SIG-M5 treated with dmso at 0.1 percent for 504 hours (cell line): Measurements from ENCODE around the gene NUP188.

ENCODE experiments used
- DNase-seq: peaks from one replicate; lab custom pipeline; 2025; ENCODE audit not compliant: unreplicated experiment; lab: John Stamatoyannopoulos, UW

NUP188 gene

DNA sequence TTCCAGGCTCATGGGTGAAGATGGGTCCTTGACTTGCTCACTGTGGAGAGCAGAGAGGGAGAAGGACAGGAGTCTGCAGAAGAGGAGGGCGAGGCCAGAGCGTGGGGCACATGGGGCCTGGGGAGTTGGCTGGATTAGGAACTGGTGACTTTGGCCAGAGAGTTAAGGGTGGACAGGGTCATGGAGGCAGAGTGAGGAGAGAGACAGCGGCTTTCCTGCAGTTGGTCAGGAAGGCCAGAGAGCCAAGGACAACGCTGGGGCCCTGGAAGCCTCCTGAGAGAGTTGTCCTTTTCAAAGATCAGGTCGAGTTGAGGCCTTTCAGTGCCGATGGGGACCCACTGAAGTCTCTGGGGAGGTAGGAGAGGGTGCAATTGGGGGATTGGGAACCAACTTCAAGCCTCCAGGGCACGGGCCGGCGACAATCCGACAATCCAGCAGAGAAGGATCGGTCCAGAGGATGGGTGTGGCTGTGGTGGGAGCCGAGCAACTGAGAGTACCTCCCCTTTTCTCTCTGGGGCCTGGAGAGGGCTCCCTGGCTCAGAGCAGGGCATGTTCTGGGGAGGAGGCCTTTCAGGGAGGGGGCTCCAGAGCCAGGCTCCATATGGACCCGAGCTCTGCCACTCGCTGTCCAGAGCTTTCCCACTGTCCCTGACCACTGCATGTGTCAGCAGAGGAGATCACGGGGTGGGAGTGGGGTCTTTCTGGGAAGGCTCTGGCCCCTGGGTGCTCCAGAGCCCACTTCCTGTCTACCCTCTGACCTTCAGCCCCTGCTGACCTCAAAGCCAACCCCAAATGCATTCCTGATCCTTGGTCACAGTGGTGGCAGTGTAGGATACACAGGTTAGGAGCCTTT is 34.2 kb upstream of the NUP188 start:
- no peak for DNase-seq

- no peak for DNase-seq
Measured at GRCh38 chr9:128913995-128914772, 33.3 kb upstream of the NUP188 start.

- DNase-seq: no peak
Measured at GRCh38 chr9:128916204-128916603, 31.3 kb upstream of the NUP188 start.

DNA sequence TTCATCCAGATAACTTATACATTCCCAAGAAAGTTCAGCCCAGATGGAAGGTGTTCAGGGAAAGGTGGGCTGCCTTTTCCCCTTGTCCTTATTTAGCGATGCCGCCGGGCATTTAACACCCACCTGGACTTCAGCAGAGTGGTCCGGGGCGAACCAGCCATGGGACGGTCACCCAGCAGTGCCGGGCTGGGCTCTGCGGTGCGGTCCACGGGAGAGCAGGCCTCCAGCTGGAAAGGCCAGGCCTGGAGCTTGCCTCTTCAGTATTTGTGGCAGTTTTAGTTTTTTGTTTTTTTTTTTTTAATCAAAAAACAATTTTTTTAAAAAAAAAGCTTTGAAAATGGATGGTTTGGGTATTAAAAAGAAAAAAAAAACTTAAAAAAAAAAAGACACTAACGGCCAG is 30.8 kb upstream of the NUP188 start:
- DNase-seq: no peak

- no peak for DNase-seq
Measured at GRCh38 chr9:128917151-128917849, 30.2 kb upstream of the NUP188 start.

DNA sequence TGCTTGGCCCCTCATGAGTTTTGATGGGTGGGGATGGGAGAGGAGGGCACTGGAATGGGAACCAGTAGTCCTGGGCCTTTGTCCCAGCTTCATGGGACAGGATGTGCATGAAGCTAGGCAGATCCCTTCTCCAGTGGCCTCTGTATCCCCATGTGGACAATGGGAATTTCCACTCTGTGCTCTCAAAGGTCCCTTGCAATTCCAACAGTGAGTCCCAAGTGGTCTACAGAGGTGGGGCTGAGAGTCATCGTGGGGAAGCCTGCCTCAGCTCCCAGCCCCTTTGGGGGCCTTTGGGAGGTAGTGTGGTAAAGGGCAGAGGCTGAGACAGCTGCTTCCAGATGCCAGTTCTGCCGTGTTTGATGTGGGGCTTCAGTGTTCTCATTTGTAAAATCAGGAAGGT is 28.6 kb upstream of the NUP188 start:
- no peak for DNase-seq

DNA sequence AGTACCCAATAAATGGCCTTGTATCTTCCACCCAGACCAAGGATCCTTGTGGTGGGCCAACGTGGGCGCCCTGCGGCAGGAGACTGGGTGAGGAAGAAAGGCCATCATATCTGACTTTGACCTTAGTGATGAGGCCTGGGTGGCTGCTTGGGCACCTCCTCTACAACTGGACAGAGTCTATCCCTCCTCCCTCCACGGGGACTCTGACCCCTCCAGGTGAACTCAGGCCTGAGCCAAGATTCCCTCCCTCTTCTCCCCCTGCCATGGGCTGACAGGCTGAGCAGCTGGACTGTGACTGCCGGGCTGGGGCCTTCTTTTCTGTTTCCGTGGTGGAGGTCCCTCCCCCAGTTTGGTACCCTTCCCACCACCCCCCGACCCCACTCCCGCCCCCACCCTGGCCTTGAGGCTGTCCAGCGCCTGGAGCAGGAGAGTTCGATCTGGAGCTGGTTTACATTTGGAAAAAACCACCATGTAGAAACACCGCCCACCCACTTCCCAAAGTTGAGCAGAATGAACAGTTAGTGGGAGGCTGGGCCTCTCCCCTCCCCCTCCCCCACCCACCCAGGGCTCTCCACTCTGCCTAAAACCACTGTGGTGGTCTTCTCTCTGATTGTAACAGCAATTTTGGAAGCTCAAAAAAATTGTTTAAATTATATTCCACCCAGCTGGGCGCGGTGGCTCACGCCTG is 28.0 kb upstream of the NUP188 start:
- no peak for DNase-seq

- DNase-seq: no peak
Measured at GRCh38 chr9:128920381-128921058, 27.0 kb upstream of the NUP188 start, which contains the start of gene PHYHD1. Gene PHYHD1 (plus strand): TSS chr9:128920982. CDS start chr9:128922324, 1,342 bp downstream.

DNA sequence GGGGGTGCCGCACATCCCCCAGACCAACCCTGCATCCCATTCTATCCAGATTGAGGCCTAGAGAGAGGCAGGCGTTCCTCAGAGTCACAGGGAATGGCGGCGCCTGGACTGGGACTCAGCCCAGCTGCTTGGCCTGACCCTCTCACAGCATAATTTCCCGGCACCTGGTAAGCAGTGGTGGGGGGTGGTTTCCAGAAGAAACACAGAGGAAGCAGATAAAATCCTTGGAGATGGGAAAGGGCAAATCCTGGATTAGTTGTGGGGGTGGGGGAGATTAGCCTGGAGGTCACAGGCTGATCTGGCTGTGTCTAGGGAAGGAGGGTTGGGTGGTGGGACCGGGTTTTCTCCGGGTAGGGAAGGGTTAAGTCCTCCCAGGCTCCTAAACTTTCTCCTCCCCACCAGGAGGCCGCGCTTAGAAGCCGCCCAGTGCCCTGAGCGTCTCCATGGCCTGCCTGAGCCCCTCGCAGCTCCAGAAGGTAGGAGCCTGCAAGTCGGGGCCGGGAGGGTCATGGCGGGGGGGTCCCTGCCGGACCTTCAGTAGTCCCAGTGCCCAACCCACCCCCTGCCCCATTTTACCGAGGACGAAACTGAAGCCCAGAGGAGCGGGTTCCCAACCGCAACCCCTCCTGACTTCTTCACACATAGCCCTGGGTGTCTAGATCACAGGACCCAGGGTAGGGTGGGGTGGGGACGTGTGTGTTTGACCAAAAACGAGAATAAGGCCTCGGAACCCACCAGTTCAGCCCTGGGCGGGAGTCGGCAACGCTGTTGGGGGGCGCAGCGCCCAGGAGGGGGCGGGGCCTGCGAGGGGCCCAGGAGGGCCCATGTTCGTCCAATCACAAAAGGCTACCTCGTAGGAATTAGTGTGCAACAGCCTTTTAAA is 25.4 kb upstream of the NUP188 start:
- DNase-seq: no peak

GRCh38 chr9:128923493-128923883 is 24.0 kb upstream of the NUP188 start:
- no peak for DNase-seq

GRCh38 chr9:128927731-128928411 is 19.6 kb upstream of the NUP188 start:
- DNase-seq: no peak

DNA sequence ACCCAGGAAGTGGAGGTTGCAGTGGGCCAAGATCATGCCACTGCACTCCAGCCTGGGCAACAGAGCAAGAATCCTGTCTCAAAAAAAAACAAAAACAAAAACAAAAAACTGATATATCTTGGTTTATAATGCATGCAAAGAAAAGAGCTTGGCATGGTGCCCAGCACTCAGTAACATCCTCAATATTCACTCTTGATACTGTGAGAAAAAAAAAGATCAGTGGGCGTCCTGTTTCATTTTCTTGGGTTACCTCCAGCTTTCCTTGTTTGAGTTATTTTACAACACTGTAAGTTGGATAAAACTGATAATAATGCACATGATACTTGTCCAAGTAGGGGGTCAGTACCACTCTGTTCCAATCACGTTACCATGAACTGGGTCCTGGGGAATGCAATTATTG is 18.9 kb upstream of the NUP188 start:
- DNase-seq: no peak

GRCh38 chr9:128929560-128929959 is 17.9 kb upstream of the NUP188 start:
- DNase-seq: no peak

DNA sequence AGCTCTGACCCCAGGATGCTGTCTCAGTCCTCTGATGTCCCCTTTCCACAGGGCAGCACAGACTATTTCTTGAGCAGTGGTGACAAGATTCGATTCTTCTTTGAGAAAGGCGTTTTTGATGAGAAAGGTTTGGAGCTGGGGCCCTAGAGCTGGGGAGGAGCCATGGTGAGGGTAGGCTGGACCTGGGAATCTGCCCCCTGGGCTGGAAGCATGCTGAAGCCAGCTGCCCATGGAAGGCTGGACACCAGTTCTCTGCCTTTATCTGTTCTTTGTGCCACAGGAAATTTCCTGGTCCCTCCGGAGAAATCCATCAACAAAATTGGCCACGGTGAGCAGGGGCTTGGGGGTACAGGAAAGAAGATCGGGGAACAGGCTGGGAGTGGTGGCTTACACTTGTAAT is 13.8 kb upstream of the NUP188 start:
- no peak for DNase-seq

DNA sequence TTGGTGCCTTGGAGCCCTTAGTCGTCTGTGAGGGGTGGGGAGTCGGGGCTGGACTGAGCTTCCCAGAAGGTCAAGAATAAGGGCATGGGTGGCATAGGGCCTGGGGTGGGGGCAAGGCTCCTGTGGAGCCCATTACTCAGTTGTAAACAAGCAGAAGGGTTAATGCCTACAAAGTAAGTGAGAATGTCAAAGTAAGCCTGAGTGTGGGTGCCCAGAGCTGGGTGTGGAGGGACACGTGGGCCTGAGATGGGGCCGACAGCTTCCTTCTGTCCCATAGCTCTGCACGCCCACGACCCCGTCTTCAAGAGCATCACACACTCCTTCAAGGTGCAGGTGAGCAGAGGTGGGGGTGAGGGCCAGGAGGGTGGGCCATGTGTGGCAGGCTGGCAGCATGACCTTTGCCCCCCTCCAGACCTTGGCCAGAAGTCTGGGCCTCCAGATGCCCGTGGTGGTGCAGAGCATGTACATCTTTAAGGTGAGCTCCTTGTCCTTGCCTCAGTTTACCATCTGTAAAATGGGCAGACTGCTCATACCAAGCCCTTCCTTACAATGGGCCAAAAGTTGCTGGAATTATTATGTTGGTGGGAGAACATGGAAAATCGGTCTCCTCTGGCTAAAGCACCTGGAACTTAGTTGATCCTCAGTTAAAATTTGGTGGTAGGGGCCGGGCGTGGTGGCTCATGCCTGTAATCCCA is 11.2 kb upstream of the NUP188 start:
- DNase-seq: no peak

GRCh38 chr9:128937310-128938165 is 10.0 kb upstream of the NUP188 start:
- no peak for DNase-seq

DNA sequence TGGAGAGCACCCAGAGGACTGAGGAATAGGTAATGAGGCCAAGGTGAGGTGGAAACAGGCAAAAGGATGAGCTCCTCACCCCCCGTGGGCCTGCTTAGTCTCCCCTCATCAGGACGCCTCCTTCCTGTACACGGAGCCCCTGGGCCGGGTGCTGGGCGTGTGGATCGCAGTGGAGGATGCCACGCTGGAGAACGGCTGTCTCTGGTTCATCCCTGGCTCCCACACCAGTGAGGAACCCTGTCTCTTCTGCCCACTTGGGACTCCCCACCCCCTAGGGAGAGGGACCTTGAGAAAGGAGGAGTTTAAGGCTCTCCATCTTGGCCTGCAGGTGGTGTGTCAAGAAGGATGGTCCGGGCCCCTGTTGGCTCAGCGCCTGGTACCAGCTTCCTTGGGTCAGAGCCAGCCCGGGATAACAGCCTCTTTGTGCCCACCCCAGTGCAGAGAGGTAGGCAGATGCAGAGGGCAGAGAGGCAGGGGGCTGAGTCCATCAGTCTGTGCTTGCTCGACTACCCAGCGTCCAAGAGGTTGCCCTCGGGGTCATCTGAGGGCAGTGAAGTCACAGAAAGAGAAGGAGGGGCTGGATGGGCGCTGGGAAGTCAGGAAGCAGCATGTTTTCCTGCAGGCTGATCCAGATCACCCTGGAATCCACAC is 7.1 kb upstream of the NUP188 start:
- no peak for DNase-seq
